AG09309 (cell line): ENCODE measurements around the gene ZNF79.

Experiments used
- DNase-seq: peaks from one replicate; pipeline ENCODE4 v3.0.0-alpha.2; 2010; ENCODE audit warnings: low read depth
- H3K4me3 ChIP-seq: 2 replicates; pipeline ENCODE4 v1.5.1; 2011; ENCODE audit warnings: mild to moderate bottlenecking, low read depth, low read length, moderate library complexity; ENCODE audit not compliant: control insufficient read depth
- TF ChIP-seq, protein P1 (sequence below): IDR thresholded peaks from 2 replicates; pipeline ENCODE4 v1.5.1; 2011; ENCODE audit warnings: mild to moderate bottlenecking, low read depth, low read length, inconsistent platforms; ENCODE audit not compliant: insufficient read depth, control insufficient read depth; ENCODE audit errors: missing control alignments

ZNF79 gene

DNA sequence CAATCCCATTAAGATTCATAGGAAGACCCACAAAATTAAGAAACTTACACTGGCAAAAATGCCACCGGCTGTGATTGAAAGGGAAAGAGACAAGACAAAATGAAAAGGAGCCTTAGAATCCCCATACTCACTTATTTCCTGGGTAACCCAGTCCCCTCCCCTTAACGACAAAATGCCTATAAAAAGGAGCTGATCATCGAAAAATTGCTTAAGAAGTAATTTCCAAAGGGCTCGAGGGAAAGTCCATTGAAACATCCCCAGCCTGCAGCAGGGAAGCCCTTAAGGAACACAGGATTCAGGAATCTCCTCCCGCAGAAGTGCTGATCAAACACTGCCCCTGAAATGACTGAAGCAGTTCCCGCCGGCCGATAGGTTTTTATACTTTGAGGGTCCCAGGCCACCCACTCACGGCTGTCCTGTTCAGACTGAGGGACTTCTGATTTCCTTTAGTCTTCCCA, 677 bp upstream of the ZNF79 start:
- H3K4me3 ChIP-seq, result peak overlapping the region; percentile 96
- TF ChIP-seq, protein P1, sequence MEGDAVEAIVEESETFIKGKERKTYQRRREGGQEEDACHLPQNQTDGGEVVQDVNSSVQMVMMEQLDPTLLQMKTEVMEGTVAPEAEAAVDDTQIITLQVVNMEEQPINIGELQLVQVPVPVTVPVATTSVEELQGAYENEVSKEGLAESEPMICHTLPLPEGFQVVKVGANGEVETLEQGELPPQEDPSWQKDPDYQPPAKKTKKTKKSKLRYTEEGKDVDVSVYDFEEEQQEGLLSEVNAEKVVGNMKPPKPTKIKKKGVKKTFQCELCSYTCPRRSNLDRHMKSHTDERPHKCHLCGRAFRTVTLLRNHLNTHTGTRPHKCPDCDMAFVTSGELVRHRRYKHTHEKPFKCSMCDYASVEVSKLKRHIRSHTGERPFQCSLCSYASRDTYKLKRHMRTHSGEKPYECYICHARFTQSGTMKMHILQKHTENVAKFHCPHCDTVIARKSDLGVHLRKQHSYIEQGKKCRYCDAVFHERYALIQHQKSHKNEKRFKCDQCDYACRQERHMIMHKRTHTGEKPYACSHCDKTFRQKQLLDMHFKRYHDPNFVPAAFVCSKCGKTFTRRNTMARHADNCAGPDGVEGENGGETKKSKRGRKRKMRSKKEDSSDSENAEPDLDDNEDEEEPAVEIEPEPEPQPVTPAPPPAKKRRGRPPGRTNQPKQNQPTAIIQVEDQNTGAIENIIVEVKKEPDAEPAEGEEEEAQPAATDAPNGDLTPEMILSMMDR, result peak; percentile 4
- no peak for DNase-seq

DNA sequence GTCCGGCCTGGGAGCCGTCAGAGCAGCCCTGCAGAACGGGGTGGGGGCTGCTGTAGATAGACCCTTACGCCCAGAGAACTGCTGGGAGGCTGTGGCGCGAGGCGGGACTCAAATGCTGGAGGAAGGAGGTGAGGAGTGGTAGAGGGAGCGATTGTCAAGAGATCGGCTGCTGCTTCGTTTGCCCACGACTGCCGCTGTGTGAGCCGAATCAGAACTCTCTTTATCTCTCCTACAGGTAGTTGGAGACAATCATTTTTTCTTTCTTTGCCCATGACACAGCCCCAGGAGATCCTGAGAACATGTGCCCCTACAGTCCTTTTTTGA, 456 bp downstream of the ZNF79 start:
- TF ChIP-seq, protein P1, result no peak
- peak overlapping the region; percentile 96 for H3K4me3 ChIP-seq
- DNase-seq, result no peak

DNA sequence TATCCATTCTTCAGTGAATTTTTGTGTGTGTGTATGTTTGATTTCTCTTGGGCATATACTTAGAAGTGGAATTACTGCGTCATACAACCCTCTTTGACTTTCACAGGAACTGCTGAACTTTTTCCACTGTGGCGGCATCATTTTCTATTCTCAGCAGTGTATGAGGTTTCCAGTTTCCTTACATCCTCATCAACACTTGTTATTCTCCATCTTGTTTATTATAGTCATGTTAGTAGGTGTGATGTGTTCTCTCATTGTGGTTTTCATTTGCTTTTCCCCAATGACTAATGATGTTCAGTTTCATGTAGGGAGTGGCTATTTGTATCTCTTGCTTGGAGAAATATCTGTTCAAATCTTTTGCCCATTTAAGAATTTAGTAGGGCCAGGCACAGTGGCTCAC, 2.6 kb downstream of the ZNF79 start:
- H3K4me3 ChIP-seq, result no peak overlapping the region
- TF ChIP-seq, protein P1, result no peak
- DNase-seq, result no peak

DNA sequence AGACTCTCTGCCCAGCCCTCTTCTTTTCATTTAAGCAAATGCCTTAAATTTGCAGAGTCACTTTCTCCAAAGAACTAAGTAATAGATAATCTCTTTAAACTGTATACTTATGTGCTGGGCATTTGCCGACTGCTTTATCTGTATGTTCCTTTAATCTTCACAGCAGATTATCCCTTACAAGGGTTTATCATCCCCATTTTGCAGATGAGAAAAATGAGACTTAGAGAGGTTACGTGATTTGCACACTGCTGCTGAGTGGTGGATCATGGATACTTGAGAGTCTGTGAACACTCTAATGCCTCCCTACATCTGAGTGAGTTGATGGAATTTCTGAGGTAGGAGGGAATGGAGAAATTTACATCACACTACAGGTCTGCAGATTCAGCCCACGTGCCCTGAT, 4.2 kb downstream of the ZNF79 start:
- DNase-seq, result no peak
- H3K4me3 ChIP-seq, result no peak overlapping the region
- TF ChIP-seq, protein P1, result no peak

DNA sequence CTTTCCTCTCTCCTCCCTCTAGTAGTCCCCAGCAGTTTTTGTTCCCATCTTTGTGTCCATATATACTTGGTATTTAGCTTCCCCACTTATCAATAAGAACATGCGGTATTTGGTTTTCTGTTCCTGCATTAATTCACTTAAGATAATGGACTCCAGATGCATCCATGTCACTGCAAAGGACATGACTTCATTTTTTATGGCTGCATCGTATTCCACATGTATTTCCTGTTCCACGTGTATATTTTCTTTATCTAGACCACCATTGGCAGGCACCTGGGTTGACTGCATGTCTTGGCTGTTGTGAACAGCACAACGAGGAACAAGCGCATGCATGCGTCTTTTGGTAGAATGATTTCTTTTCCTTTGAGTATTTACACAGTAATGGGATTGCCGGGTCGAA, 6.2 kb downstream of the ZNF79 start:
- TF ChIP-seq, protein P1, result no peak
- H3K4me3 ChIP-seq, result no peak overlapping the region
- DNase-seq, result no peak

DNA sequence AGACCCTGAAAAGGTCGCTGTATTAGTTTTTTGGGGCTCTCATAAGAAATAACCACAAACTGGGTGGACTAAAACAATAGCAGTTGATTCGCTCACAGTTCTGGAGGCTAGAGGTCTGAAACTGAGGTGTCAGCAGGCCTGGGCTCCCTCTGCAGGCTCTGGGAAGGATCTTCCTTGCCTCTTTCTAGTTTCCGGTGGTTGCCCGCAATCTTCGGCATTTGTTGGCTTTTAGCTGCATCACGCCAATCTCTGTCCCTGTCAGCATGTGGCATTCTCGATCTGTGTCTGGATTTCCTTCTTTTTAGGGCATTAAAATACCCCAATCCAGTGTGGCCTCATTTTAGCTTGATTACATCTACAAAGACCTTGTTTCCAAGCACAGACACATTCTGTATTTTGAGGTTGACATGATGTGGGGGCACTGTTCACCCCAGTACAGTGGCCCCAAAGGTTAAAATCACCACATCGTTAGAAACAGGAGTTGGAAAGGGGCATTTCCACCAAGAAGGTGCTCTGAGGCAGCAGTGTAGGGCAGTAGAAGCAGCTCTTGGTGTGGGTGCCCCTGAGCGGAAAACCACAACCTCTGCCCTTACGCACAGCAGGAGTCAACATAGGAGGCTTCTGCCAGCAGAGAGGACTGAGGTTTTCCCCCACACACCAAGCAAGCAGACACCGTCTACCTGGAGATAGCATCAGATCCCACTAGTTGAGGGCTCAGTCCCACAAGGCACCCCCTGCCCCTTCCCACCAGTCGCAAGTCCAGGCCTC, 13.5 kb downstream of the ZNF79 start:
- TF ChIP-seq, protein P1, result peak; percentile 4
- H3K4me3 ChIP-seq, result no peak overlapping the region
- no peak for DNase-seq
